Measurements from ENCODE around the gene SPECC1. TPM values are rescaled to one million over a fixed set of nuclear protein-coding genes. Genes with fewer than 3 reads are reported as not detected.
"Not testable (repeated sequence)": the region's sequence is repeated elsewhere in the genome, so short reads cannot be mapped to it uniquely, and the experiment has no call there.

SPECC1 gene
- total RNA-seq, 4 donors from 2014 or later: 22.5 to 36.3 (median 33.2) TPM

- Histone ChIP-seq H3K9me3 (no peaks in the 10 kb centered on the region), H3K27me3 (no peaks in the 10 kb centered on the region), H3K27ac (no peak overlapping the region), H3K36me3 (no peaks in the 10 kb centered on the region), H3K4me1 (peaks cover 0 to 27% (median 0%) of the 10 kb centered on the region in 3 donors), H3K4me3 (no peak overlapping the region)
- no peak for ATAC-seq
- TF ChIP-seq EP300 (IDR thresholded peaks at IDR 0.05): no peak
- TF ChIP-seq POLR2A (IDR thresholded peaks at IDR 0.05): no peak
- TF ChIP-seq CTCF (IDR thresholded peaks at IDR 0.05): no peak
- TF ChIP-seq POLR2AphosphoS5 (IDR thresholded peaks at IDR 0.05): no peak
- WGBS, 2 donors (ENCODE audit: low coverage in 1 of 2): 50 to 69% methylated on average over 2 of the region's 2 CpGs
Measured at GRCh38 chr17:20012017-20012536, 2.9 kb downstream of the SPECC1 start.

- not testable (repeated sequence) for H3K9me3 ChIP-seq, H3K4me3 ChIP-seq, ATAC-seq, H3K27me3 ChIP-seq, H3K36me3 ChIP-seq, H3K4me1 ChIP-seq, H3K27ac ChIP-seq
- WGBS, 2 donors (ENCODE audit: low coverage in 1 of 2): 100% methylated on average over 1 of the region's 32 CpGs
Measured at GRCh38 chr17:20016475-20016992, 7.4 kb downstream of the SPECC1 start.

GRCh38 chr17:20022701-20023100, 13.5 kb downstream of the SPECC1 start:
- Histone ChIP-seq H3K36me3 (peaks cover 0 to 7% of the 10 kb centered on the region in 2 donors), H3K9me3 (no peaks in the 10 kb centered on the region), H3K27me3 (no peaks in the 10 kb centered on the region), H3K27ac (no peak overlapping the region), H3K4me3 (no peak overlapping the region), H3K4me1 (no peaks in the 10 kb centered on the region)
- no peak for ATAC-seq
- WGBS, 2 donors (ENCODE audit: low coverage in 1 of 2): 58 to 68% methylated on average over 3 to 4 of the region's 4 CpGs
- TF ChIP-seq EP300 (IDR thresholded peaks at IDR 0.05) (no peak), CTCF (IDR thresholded peaks at IDR 0.05) (no peak), POLR2A (IDR thresholded peaks at IDR 0.05) (no peak), POLR2AphosphoS5 (IDR thresholded peaks at IDR 0.05) (no peak)

GRCh38 chr17:20026960-20027359, 17.8 kb downstream of the SPECC1 start:
- no peak for TF ChIP-seq POLR2A (IDR thresholded peaks at IDR 0.05)
- TF ChIP-seq CTCF (IDR thresholded peaks at IDR 0.05): no peak
- TF ChIP-seq EP300 (IDR thresholded peaks at IDR 0.05): no peak
- Histone ChIP-seq H3K9me3 (no peaks in the 10 kb centered on the region), H3K4me3 (no peak overlapping the region), H3K36me3 (no peaks in the 10 kb centered on the region), H3K27me3 (no peaks in the 10 kb centered on the region), H3K27ac (no peak overlapping the region), H3K4me1 (no peaks in the 10 kb centered on the region)
- no peak for ATAC-seq

- Histone ChIP-seq H3K4me3 (no peak overlapping the region), H3K9me3 (no peaks in the 10 kb centered on the region), H3K27me3 (no peaks in the 10 kb centered on the region), H3K36me3 (no peaks in the 10 kb centered on the region), H3K4me1 (no peaks in the 10 kb centered on the region), H3K27ac (no peak overlapping the region)
- TF ChIP-seq POLR2AphosphoS5 (IDR thresholded peaks at IDR 0.05) (no peak), EP300 (IDR thresholded peaks at IDR 0.05) (no peak), CTCF (IDR thresholded peaks at IDR 0.05) (no peak), POLR2A (IDR thresholded peaks at IDR 0.05) (no peak)
- no peak for ATAC-seq
- 86 to 90% methylated on average over 2 to 3 of the region's 3 CpGs for WGBS, 2 donors (ENCODE audit: low coverage in 1 of 2)
Measured at GRCh38 chr17:20028443-20028842, 19.3 kb downstream of the SPECC1 start.

Measured in gastroesophageal sphincter (tissue), 4 donors.